Epithelial cell of esophagus (primary cell): Measurements from ENCODE around the gene FHOD3.
A peak's percentile ranks its signal among the peaks of the same experiment; 100 is the strongest.

Experiments used
- DNase-seq: peaks from one replicate; pipeline ENCODE4 v3.0.0; 2010; ENCODE audit warnings: low read depth
- H3K4me3 ChIP-seq: 2 replicates; pipeline ENCODE4 v1.5.1; 2011; ENCODE audit warnings: mild to moderate bottlenecking, low read length, control low read depth
- CTCF ChIP-seq: IDR thresholded peaks from 2 replicates; pipeline ENCODE4 v1.5.1; 2011; ENCODE audit warnings: low read depth, mild to moderate bottlenecking, low read length, control low read depth, inconsistent platforms; ENCODE audit not compliant: insufficient read depth; ENCODE audit errors: missing control alignments

The FHOD3 gene

GRCh38 chr18:36744261-36744876, 446.9 kb downstream of the FHOD3 start:
- H3K4me3 ChIP-seq: no peak overlapping the region

DNA sequence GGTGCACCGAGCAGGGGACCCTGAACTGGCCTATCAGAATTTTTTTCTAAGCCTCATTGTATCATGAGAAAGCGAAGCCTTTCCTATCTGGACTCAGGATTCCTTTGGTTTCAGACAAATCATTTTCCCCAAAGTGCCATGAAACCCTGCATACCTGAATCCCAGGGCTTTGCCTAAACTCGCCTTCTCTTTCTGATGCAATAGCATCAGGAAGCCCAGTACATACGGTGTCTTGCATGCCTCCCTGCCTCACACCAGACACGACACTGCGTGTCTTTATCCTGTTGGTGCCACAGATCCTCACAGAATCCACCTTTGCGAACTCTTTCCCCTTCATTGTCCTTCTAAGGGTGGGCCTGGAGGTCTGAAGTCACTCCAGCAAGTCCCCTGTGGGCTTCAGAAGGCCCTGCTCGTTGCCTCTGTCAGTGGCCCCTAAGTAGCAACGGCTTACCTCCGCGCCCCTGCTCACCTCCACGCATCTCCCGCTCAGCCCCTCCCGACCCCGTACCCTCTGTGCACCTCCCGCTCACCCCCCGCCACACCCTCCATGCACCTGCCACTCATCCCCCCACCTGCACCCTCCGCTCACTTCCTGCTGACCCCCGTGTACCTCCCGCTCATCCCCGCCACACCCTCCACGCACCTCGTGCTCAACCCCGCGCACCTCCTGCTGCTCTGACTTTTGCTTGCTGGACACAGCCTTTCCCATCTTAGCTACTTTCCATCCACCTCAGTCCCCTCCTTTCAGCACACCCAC, 447.9 kb downstream of the FHOD3 start:
- TF ChIP-seq CTCF: no peak
- peak; percentile 77 for DNase-seq
- no peak overlapping the region for H3K4me3 ChIP-seq

More at GRCh38 chr18:36744261-36744876, 446.9 kb downstream of the FHOD3 start:
- DNase-seq: peak; percentile 66
- TF ChIP-seq CTCF: no peak

- no peak for TF ChIP-seq CTCF
- no peak overlapping the region for H3K4me3 ChIP-seq
- no peak for DNase-seq
Measured at GRCh38 chr18:36752929-36753865, 455.7 kb downstream of the FHOD3 start.

- DNase-seq: peak; percentile 79
- TF ChIP-seq CTCF: no peak
- no peak overlapping the region for H3K4me3 ChIP-seq
Measured at GRCh38 chr18:36756242-36756641, 458.7 kb downstream of the FHOD3 start.

DNA sequence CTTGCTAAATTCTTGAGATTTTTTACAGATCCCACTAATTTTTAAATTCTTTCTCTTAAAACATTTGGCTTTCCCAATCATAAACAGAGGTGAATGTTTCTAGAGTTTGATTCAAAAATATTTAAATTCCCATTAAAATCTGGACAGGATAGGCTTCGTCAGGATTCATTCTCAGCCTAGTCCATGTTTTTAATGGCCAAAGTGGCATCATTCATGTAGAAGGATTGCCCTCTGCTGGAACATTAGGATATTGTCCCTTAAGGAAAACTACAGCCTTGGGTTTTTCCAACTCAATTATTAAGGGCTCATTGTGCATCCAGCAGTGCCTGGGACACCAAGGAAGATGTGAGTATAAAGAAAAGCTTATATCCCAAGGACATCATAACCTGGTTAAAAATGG, 459.6 kb downstream of the FHOD3 start:
- peak; percentile 73 for DNase-seq
- TF ChIP-seq CTCF: peak; percentile 72

GRCh38 chr18:36757991-36758390, 460.5 kb downstream of the FHOD3 start:
- H3K4me3 ChIP-seq: no peak overlapping the region
- TF ChIP-seq CTCF: no peak
- no peak for DNase-seq

More for the DNA sequence above, 459.6 kb downstream of the FHOD3 start:
- no peak overlapping the region for H3K4me3 ChIP-seq
